ENCODE results near the gene SPOCD1. TPM values are rescaled to one million over a fixed set of nuclear protein-coding genes. Genes with fewer than 3 reads are reported as not detected.

SPOCD1 gene
- total RNA-seq, 4 donors from 2014 or later, result 0.82 to 42.7 (median 4.5) TPM

DNA sequence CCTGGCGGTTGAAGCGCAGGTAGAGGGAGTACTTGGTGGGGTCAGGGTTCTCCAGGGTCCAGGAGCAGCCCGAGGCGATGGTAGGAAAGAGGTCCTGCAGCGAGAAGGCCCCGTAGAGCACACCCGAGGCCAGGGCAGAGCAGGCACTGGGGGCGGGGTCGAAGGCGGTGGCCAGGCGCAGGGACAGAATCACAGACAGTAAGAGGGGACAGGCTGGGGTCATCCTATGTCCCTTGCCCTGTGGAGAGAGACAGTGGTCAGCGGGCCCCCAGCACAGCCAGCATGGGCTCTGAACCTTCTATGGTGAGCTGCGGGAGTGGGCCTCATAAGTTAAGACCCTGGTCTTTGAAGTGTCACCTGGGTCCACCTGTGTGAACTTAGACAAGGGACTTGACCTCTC, 59.2 kb downstream of the SPOCD1 start:
- no peak for TF ChIP-seq CTCF (IDR thresholded peaks at IDR 0.05; ENCODE audit: low read depth)

DNA sequence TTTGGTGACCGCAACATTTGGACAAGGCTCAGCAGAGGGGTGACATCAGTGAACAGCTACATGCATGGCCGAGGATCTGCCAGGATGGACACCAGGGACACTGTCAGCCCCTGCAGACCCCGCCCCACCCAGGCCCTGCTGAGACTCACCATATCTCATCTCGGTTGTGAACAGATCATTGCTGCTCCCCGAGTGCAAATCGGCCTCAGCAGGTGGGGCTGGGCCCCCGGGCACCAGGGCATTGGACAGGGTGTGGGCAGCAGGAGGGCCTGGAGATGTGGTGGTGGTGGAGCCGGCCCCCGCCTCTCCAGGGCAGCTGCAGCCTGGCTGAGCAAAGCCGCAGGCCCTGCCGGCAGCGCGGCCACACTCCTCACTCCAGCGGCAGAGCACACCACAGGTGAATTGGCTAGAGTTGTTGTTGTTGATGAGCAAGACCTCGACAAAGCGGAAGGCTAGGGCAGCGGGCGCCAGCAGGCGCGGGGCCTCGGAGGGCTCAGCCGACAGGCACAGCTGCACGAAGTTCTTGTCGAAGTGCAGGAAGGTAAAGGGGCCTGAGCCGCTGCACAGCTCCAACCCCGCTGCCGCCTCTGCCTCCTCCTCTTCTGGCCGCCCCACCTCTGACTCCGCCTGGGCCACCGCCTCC, 59.9 kb downstream of the SPOCD1 start:
- no peak for TF ChIP-seq CTCF (IDR thresholded peaks at IDR 0.05; ENCODE audit: low read depth)

- no peak for TF ChIP-seq CTCF (IDR thresholded peaks at IDR 0.05; ENCODE audit: low read depth)
These were observed 60.6 kb downstream of the SPOCD1 start for GRCh38 chr1:31755197-31755611.

- no peak for TF ChIP-seq CTCF (IDR thresholded peaks at IDR 0.05; ENCODE audit: low read depth)
These were observed 61.4 kb downstream of the SPOCD1 start for GRCh38 chr1:31754397-31754796.

DNA sequence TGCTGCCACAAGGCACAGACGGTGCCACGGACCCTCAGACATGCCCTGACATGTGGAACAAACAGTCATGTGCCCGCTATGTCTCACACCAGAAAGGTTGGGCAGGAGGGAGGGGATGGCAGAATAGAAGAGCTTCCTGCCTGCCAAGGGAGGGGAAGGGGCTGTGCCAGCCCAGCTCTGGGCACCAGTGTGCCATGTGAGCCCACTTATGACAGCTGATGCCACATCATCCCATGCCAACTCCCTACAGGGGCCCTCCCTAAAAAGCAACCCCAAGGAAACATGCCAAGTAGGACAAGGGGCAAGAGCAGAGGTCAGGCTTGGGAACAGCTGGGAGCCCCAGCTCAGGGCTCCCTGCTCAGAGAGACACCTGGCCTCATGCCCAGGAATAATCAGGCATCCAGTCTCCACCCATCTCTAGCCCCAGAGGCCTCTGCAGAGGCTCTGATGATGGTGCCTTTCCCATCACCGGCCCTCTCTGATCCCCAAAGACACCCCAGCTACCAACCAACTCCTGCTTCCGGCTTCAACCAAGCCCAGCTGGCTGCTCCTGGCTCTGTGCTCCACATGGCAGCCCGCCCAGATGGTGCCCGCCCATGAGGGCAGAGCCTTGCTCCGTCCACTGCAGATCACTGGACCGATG, 62.0 kb downstream of the SPOCD1 start:
- TF ChIP-seq CTCF (IDR thresholded peaks at IDR 0.05; ENCODE audit: low read depth), result no peak

GRCh38 chr1:31752952-31753475, 62.8 kb downstream of the SPOCD1 start:
- TF ChIP-seq CTCF (IDR thresholded peaks at IDR 0.05; ENCODE audit: low read depth), result no peak

DNA sequence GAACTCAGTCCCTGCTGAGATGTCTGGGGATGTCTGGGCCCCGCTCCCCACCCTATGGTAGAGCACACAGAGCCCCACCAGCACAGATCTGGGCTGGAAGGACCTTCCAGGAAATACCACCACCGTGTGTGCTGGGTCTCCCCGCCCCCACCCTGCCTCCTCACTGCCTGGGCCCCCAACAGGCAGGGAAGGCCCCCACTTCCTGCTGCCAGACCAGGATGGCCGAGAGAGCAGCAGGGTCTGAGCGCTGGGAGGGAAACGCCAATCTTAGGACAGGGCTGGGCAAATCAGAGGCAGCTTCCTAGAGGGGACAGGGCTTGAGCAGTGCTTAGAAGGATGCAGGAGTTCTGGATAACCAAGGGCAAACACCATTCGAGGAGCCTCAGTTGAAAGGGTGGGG, 63.6 kb downstream of the SPOCD1 start:
- TF ChIP-seq CTCF (IDR thresholded peaks at IDR 0.05; ENCODE audit: low read depth), result no peak

All from subcutaneous adipose tissue (tissue), 4 donors.